H1 (cell line): ENCODE measurements around the gene DRC7. TPM values are rescaled to one million over a fixed set of nuclear protein-coding genes. Genes with fewer than 3 reads are reported as not detected.

Experiments used
- CTCF ChIA-PET: fragments of 300-600 bp; sonication (Branson Sonifier 250); formaldehyde crosslinking; loops from one replicate; lab custom pipeline; 2021; ENCODE audit not compliant: partially characterized antibody; lab: Charles Lee
- POLR2A ChIA-PET: fragments of 300-600 bp; sonication (Branson Sonifier 250); formaldehyde crosslinking; loops from one replicate; lab custom pipeline; 2021; ENCODE audit warnings: inconsistent platforms; ENCODE audit not compliant: partially characterized antibody; lab: Charles Lee
- DNase-seq, 2 experiments: peaks; one replicate each; pipeline versions ENCODE4 v3.0.0 to v3.0.0-alpha.2; 2010 to 2022; ENCODE audit warnings: low spot score in 2 of 2, low read depth in 1 of 2, mixed read lengths in 1 of 2
- FAIRE-seq: peaks from 2 replicates; lab custom pipeline; 2011; peaks lifted over from hg19 to GRCh38; lab: Jason Lieb, UNC
- H2AFZ ChIP-seq: 2 replicates; pipeline ENCODE4 v1.8.1; 2012; ENCODE audit warnings: low read length, inconsistent platforms
- H2AK5ac ChIP-seq: 2 replicates; pipeline ENCODE4 v1.6.1; 2013; ENCODE audit warnings: low read depth, low read length
- H2BK120ac ChIP-seq: replicated peaks from 2 replicates; pipeline ENCODE3; 2013; ENCODE audit warnings: low read depth, low read length, inconsistent platforms
- H2BK12ac ChIP-seq: 2 replicates; pipeline ENCODE4 v1.6.1; 2013; ENCODE audit warnings: low read depth, low read length
- H2BK15ac ChIP-seq: 2 replicates; pipeline ENCODE4 v1.6.1; 2013; ENCODE audit warnings: low read length
- H2BK20ac ChIP-seq: 2 replicates; pipeline ENCODE4 v1.6.1; 2013; ENCODE audit warnings: low read length
- H2BK5ac ChIP-seq: 2 replicates; pipeline ENCODE4 v1.6.1; 2013; ENCODE audit warnings: low read depth, low read length
- H3K14ac ChIP-seq: 2 replicates; pipeline ENCODE4 v1.6.1; 2013; ENCODE audit warnings: inconsistent platforms; ENCODE audit not compliant: insufficient read length
- H3K18ac ChIP-seq: 2 replicates; pipeline ENCODE4 v1.6.1; 2013; ENCODE audit warnings: low read length; ENCODE audit errors: extremely low read depth
- H3K23ac ChIP-seq: 2 replicates; pipeline ENCODE4 v1.6.1; 2013; ENCODE audit warnings: inconsistent platforms; ENCODE audit not compliant: insufficient read length
- H3K23me2 ChIP-seq: 2 replicates; pipeline ENCODE4 v1.6.1; 2013; ENCODE audit warnings: low read depth, low read length
- H3K27ac ChIP-seq: 2 replicates; pipeline ENCODE4 v1.6.1; 2011; ENCODE audit warnings: low read depth, low read length, inconsistent platforms
- H3K27me3 ChIP-seq, 4 experiments: replicated peaks in 1 of 4; 1 replicate in 1 of 4; 2 replicates in 3 of 4; pipeline versions ENCODE4 v1.6.1 to v1.8.1; 2011 to 2013; ENCODE audit warnings: low read length in 3 of 4, mild to moderate bottlenecking in 3 of 4, inconsistent platforms in 2 of 4, mixed read lengths in 2 of 4, moderate library complexity in 1 of 4; ENCODE audit not compliant: control insufficient read depth in 3 of 4, insufficient read depth in 3 of 4; ENCODE audit errors: extremely low read depth in 1 of 4
- H3K36me3 ChIP-seq, 4 experiments: 2 replicates each; pipeline versions ENCODE4 v1.6.1 to v1.8.1; 2011 to 2013; ENCODE audit warnings: mild to moderate bottlenecking in 4 of 4, low read length in 3 of 4, moderate library complexity in 2 of 4, control low read depth in 1 of 4, inconsistent platforms in 1 of 4; ENCODE audit not compliant: insufficient read depth in 4 of 4, control insufficient read depth in 2 of 4
- H3K4ac ChIP-seq: replicated peaks from 2 replicates; pipeline ENCODE3; 2013; ENCODE audit warnings: low read length, low read depth, mixed read lengths, inconsistent platforms; ENCODE audit not compliant: insufficient read length
- H3K4me1 ChIP-seq, 4 experiments: replicated peaks in 1 of 4; 1 replicate in 1 of 4; 2 replicates in 3 of 4; pipeline versions ENCODE4 v1.6.1 to v1.8.1; 2011 to 2013; ENCODE audit warnings: low read length in 3 of 4, inconsistent platforms in 2 of 4, mixed read lengths in 1 of 4; ENCODE audit not compliant: insufficient read depth in 4 of 4, control insufficient read depth in 3 of 4
- H3K4me2 ChIP-seq, 2 experiments: 2 replicates each; pipeline versions ENCODE4 v1.6.1 to v1.8.1; 2011 to 2013; ENCODE audit warnings: low read depth in 2 of 2, low read length in 2 of 2, control low read depth in 1 of 2, inconsistent platforms in 1 of 2, mild to moderate bottlenecking in 1 of 2; ENCODE audit not compliant: insufficient read depth in 1 of 2
- H3K4me3 ChIP-seq, 4 experiments: fragments of 200-600, 300-600 bp in 1 of 4; sonication (generic), shearing (Covaris generic), sonication (Bioruptor Twin) in 1 of 4; 2 replicates each; pipeline versions ENCODE4 v1.5.1 to v1.8.1; 2011 to 2016; ENCODE audit warnings: low read length in 4 of 4, low read depth in 3 of 4, control low read depth in 2 of 4, inconsistent platforms in 2 of 4, mild to moderate bottlenecking in 2 of 4, mixed read lengths in 1 of 4, moderate library complexity in 1 of 4; ENCODE audit not compliant: insufficient read depth in 2 of 4; ENCODE audit errors: extremely low read depth in 1 of 4
- H3K56ac ChIP-seq: replicated peaks from 2 replicates; pipeline ENCODE3; 2013; ENCODE audit warnings: low read depth, mild to moderate bottlenecking, mixed read lengths, low read length, inconsistent platforms; ENCODE audit not compliant: insufficient read length
- H3K79me1 ChIP-seq: 2 replicates; pipeline ENCODE4 v1.6.1; 2013; ENCODE audit warnings: low read depth, low read length, control low read depth
- H3K79me2 ChIP-seq, 2 experiments: 2 replicates each; pipeline versions ENCODE4 v1.6.1 to v1.8.1; 2012 to 2013; ENCODE audit warnings: low read length in 2 of 2, mild to moderate bottlenecking in 2 of 2, inconsistent platforms in 1 of 2; ENCODE audit not compliant: insufficient read depth in 2 of 2, control insufficient read depth in 1 of 2
- H3K9ac ChIP-seq, 4 experiments: replicated peaks in 1 of 4; 1 replicate in 1 of 4; 2 replicates in 3 of 4; pipeline versions ENCODE4 v1.6.1 to v1.8.1; 2011 to 2013; ENCODE audit warnings: low read depth in 3 of 4, low read length in 3 of 4, control low read depth in 2 of 4, mild to moderate bottlenecking in 2 of 4, moderate library complexity in 2 of 4, inconsistent platforms in 1 of 4; ENCODE audit errors: extremely low read depth in 1 of 4
- H3K9me3 ChIP-seq, 2 experiments: 2 replicates each; pipeline versions ENCODE4 v1.6.1 to v1.8.1; 2012 to 2013; ENCODE audit warnings: mild to moderate bottlenecking in 2 of 2, moderate library complexity in 2 of 2, control low read depth in 1 of 2, inconsistent platforms in 1 of 2, low read depth in 1 of 2, low read length in 1 of 2, mixed read lengths in 1 of 2; ENCODE audit not compliant: insufficient read depth in 2 of 2
- H4K20me1 ChIP-seq, 2 experiments: replicated peaks in 1 of 2; 2 replicates each; pipeline versions ENCODE3 to v1.8.1; 2011 to 2013; ENCODE audit warnings: inconsistent platforms in 2 of 2, low read length in 2 of 2, mild to moderate bottlenecking in 1 of 2; ENCODE audit not compliant: insufficient read depth in 2 of 2, control insufficient read depth in 1 of 2
- H4K5ac ChIP-seq: 2 replicates; pipeline ENCODE4 v1.6.1; 2013; ENCODE audit warnings: low read length, low read depth, mixed read lengths, inconsistent platforms; ENCODE audit not compliant: insufficient read length
- H4K8ac ChIP-seq: 2 replicates; pipeline ENCODE4 v1.8.0; 2013; ENCODE audit warnings: mild to moderate bottlenecking, moderate library complexity, low read length, inconsistent platforms; ENCODE audit not compliant: insufficient read depth; ENCODE audit errors: extremely low read depth
- H4K91ac ChIP-seq: replicated peaks from 2 replicates; pipeline ENCODE3; 2013; ENCODE audit warnings: low read length, mixed read lengths, inconsistent platforms; ENCODE audit not compliant: insufficient read length
- ATF2 ChIP-seq: IDR thresholded peaks from 2 replicates; pipeline ENCODE4 v1.6.1; 2012; ENCODE audit warnings: low read length, inconsistent platforms
- EP300 ChIP-seq, 2 experiments: IDR thresholded peaks; 1 replicate in 1 of 2; 2 replicates in 1 of 2; pipeline ENCODE4 v1.6.1; 2011 to 2012; ENCODE audit warnings: low read depth in 2 of 2, low read length in 2 of 2, mild to moderate bottlenecking in 2 of 2, borderline replicate concordance in 1 of 2, inconsistent platforms in 1 of 2, moderate library complexity in 1 of 2
- HDAC2 ChIP-seq, 2 experiments: fragments of 300-600 bp in 1 of 2; sonication (generic) in 1 of 2; IDR thresholded peaks; 2 replicates each; pipeline ENCODE4 v1.6.1; 2011 to 2012; ENCODE audit warnings: low read depth in 2 of 2, low read length in 2 of 2, mild to moderate bottlenecking in 2 of 2, moderate library complexity in 2 of 2, borderline replicate concordance in 1 of 2, inconsistent platforms in 1 of 2
- KDM5A ChIP-seq: fragments of 200-600 bp; IDR thresholded peaks from 2 replicates; pipeline ENCODE4 v1.7.1; 2012; ENCODE audit warnings: mild to moderate bottlenecking, low read length, inconsistent platforms, mixed read lengths
- MAFK ChIP-seq: IDR thresholded peaks from 2 replicates; pipeline ENCODE4 v1.6.1; 2012; ENCODE audit warnings: low read depth, mild to moderate bottlenecking, improper control_type of control experiment, low read length
- NRF1 ChIP-seq: IDR thresholded peaks from 2 replicates; pipeline ENCODE4 v1.6.1; 2011; ENCODE audit warnings: mild to moderate bottlenecking, low read depth, low read length, improper control_type of control experiment
- POLR2A ChIP-seq, 2 experiments: IDR thresholded peaks; 1 replicate in 1 of 2; 2 replicates in 1 of 2; pipeline ENCODE4 v1.6.1; 2011; ENCODE audit warnings: low read depth in 2 of 2, low read length in 2 of 2, mild to moderate bottlenecking in 2 of 2; ENCODE audit errors: control extremely low read depth in 1 of 2
- RNF2 ChIP-seq: fragments of 200-900, 300-1000 bp; sonication (generic); IDR thresholded peaks from 2 replicates; pipeline ENCODE4 v1.7.1; 2016; ENCODE audit warnings: borderline replicate concordance, low read depth, mild to moderate bottlenecking, antibody characterized with exemption, low read length; ENCODE audit not compliant: poor library complexity, severe bottlenecking; ENCODE audit errors: missing control alignments
- SIN3A ChIP-seq, 2 experiments: IDR thresholded peaks in 1 of 2; conservative IDR thresholded peaks in 1 of 2; 2 replicates each; pipeline ENCODE4 v1.6.1; 2011 to 2012; ENCODE audit warnings: low read length in 2 of 2, improper control_type of control experiment in 1 of 2, low read depth in 1 of 2, mild to moderate bottlenecking in 1 of 2
- SP1 ChIP-seq: IDR thresholded peaks from 2 replicates; pipeline ENCODE4 v1.6.1; 2011; ENCODE audit warnings: low read depth, low read length
- SUZ12 ChIP-seq: fragments of 200-600 bp; sonication (generic); IDR thresholded peaks from 2 replicates; pipeline ENCODE4 v1.6.1; 2012; ENCODE audit warnings: mild to moderate bottlenecking, inconsistent platforms, low read length, moderate library complexity, mixed read lengths
- WGBS, 2 experiments: shearing (Covaris generic) in 1 of 2; methylation state at CpG; one replicate each; pipeline versions ENCODE4 v1.1.6 to v1.1.7; 2013 to 2015; ENCODE audit warnings: low lambda C conversion rate in 2 of 2, mixed read lengths in 2 of 2, inconsistent platforms in 1 of 2, low coverage in 1 of 2, missing lambda C conversion rate in 1 of 2; ENCODE audit not compliant: insufficient replicate concordance in 2 of 2, insufficient coverage in 1 of 2, insufficient read length in 1 of 2; ENCODE audit errors: extremely low coverage in 1 of 2, missing lambda C conversion rate in 1 of 2; 5-methylcytosine and 5-hydroxymethylcytosine counted together
- polyA plus RNA-seq, 7 experiments: library from polyadenylated mRNA; depleted of rRNA in 3 of 7; stranded (reverse) in 5 of 7; unstranded in 2 of 7; fragments of >200 nt in 5 of 7; fragments of 200-250 nt in 2 of 7; gene quantifications; 1 replicate in 5 of 7; 2 replicates in 1 of 7; 4 replicates in 1 of 7; pipeline versions ENCODE4 v1.2.1 to v1.2.3, GENCODE V29; 2011 to 2013; ENCODE audit warnings: missing spikeins in 2 of 7, mixed read lengths in 2 of 7
- total RNA-seq: library from RNA; stranded (reverse); fragmentation: NEBNext Ultra II Directional; extraction: Animal tissue kit (Norgen Biotek cat#: 25700); gene quantifications from 2 replicates; pipeline ENCODE4 v1.2.1, GENCODE V29; 2021

DRC7 gene
- total and polyA plus RNA-seq, 2 of the 8 experiments (the other 6 are each of a cell fraction or from before 2014, with no cell fraction given): 0.14 TPM; not detected in 1

DNA sequence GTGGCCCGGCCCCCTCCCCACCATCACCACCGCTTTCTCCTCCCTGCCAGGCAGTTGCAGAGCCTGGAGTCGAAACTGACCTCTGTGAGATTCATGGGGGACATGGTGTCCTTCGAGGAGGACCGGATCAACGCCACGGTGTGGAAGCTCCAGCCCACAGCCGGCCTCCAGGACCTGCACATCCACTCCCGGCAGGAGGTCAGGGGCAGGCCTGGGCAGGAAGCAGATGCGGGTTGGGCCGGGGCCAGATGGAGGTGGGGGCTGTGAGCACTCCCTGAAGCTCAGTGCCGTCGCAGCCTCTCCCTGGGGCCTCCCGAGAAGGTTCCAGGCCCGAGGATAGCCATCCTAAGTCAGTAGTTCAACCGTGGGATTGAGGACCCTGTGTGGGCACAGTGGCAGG, 40.7 kb upstream of the DRC7 start:
- H3K18ac ChIP-seq: no peak overlapping the region
- FAIRE-seq (no peak), DNase-seq (no peak)
- peaks cover 0 to 3% (median 0%) of the 10 kb centered on the region in 4 experiments; a peak in 4 of 7 replicates for H3K4me1 ChIP-seq
- H2BK15ac ChIP-seq: no peak overlapping the region
- no peak overlapping the region for H2BK5ac ChIP-seq
- no peak overlapping the region for H3K4me2 ChIP-seq
- no peaks in the 10 kb centered on the region for H3K9me3 ChIP-seq
- ChIA-PET CTCF (interaction anchor here (0.6 to 3.5 kb wide), 8 partner anchors 8 to 80 kb away, joined by 3 to 17 read pairs (median 6); partner anchors contain the start of gene ADGRG3), POLR2A (interaction anchor here (0.6 kb wide), 1 partner anchor 81 kb away, joined by 3 read pairs; no protein-coding TSS in a partner anchor)
- no peaks in the 10 kb centered on the region for H3K36me3 ChIP-seq
- no peak overlapping the region for H2AK5ac ChIP-seq
- no peak overlapping the region for H4K91ac ChIP-seq
- no peak overlapping the region for H3K4ac ChIP-seq
- H3K9ac ChIP-seq: no peak overlapping the region
- no peak overlapping the region for H3K14ac ChIP-seq
- H3K4me3 ChIP-seq: no peak overlapping the region
- H4K20me1 ChIP-seq: no peaks in the 10 kb centered on the region
- no peak overlapping the region for H4K5ac ChIP-seq
- no peak overlapping the region for H3K27ac ChIP-seq
- no peaks in the 10 kb centered on the region for H3K79me2 ChIP-seq
- no peak overlapping the region for H2AFZ ChIP-seq
- H2BK12ac ChIP-seq: peak overlapping the region; percentile 27; the same call in 1 of the 2 replicates
- H4K8ac ChIP-seq: peak overlapping the region; percentile 54
- H3K23me2 ChIP-seq: no peaks in the 10 kb centered on the region; the same call in 1 of the 2 replicates
- no peaks in the 10 kb centered on the region for H3K27me3 ChIP-seq
- no peak overlapping the region for H2BK20ac ChIP-seq
- WGBS, 2 experiments: 88% methylated on average over 12 of the region's 16 CpGs; no CpG with 5 or more reads in 1 of the 2 experiments
- no peaks in the 10 kb centered on the region for H3K79me1 ChIP-seq
- H2BK120ac ChIP-seq: no peak overlapping the region
- no peak overlapping the region for H3K23ac ChIP-seq
- no peak overlapping the region for H3K56ac ChIP-seq
- TF ChIP-seq SUZ12 (no peak), ATF2 (no peak), SIN3A (conservative IDR thresholded peaks at IDR 0.05 in 1 of 2, IDR thresholded peaks at IDR 0.05 in 1 of 2; ENCODE audit: low read depth in 1 of 2, low read length in 2 of 2) (no peak), NRF1 (no peak), MAFK (no peak), RNF2 (no peak), HDAC2 (IDR thresholded peaks at IDR 0.05; ENCODE audit: borderline replicate concordance in 1 of 2, low read depth in 2 of 2, low read length in 2 of 2) (no peak), EP300 (IDR thresholded peaks at IDR 0.05; ENCODE audit: borderline replicate concordance in 1 of 2, low read depth in 2 of 2, low read length in 2 of 2) (no peak), KDM5A (no peak), POLR2A (IDR thresholded peaks at IDR 0.05; ENCODE audit: control extremely low read depth in 1 of 2, low read depth in 2 of 2, low read length in 2 of 2) (no peak), SP1 (no peak)
